WTC11 (cell line): Measurements from ENCODE around the gene FSTL1. TPM values are rescaled to one million over a fixed set of nuclear protein-coding genes. Genes with fewer than 3 reads are reported as not detected.
A peak's percentile ranks its signal among the peaks of the same experiment; 100 is the strongest.

Source experiments
- ATAC-seq: fragments of 200-7000 bp; cut with Tn5 transposase; 2 replicates; pipeline ENCODE4 v1.10.0; 2021; ENCODE audit warnings: mild to moderate bottlenecking, moderate library complexity
- CTCF ChIA-PET: fragments of 300-600 bp; sonication (Branson Sonifier 250); formaldehyde crosslinking; loops from one replicate; lab custom pipeline; 2021; ENCODE audit warnings: antibody characterized with exemption; lab: Charles Lee
- POLR2A ChIA-PET: fragments of 350-600 bp; sonication (Branson Sonifier 250); formaldehyde crosslinking; loops from one replicate; lab custom pipeline; 2021; ENCODE audit warnings: antibody characterized with exemption; lab: Charles Lee
- DNase-seq: peaks from one replicate; pipeline ENCODE4 v3.0.0; 2021; ENCODE audit warnings: low spot score
- H3K27ac Mint-ChIP-seq: 2 replicates; pipeline ENCODE4 v1.8.0; 2021; ENCODE audit warnings: mixed read lengths
- H3K27me3 Mint-ChIP-seq: 2 replicates; pipeline ENCODE4 v1.8.0; 2021; ENCODE audit warnings: low read depth, mild to moderate bottlenecking, moderate library complexity, mixed read lengths
- H3K36me3 Mint-ChIP-seq: 2 replicates; pipeline ENCODE4 v1.8.0; 2021; ENCODE audit warnings: mixed read lengths
- H3K4me1 Mint-ChIP-seq: 2 replicates; pipeline ENCODE4 v1.8.0; 2022; ENCODE audit warnings: mixed read lengths
- H3K4me3 Mint-ChIP-seq: 2 replicates; pipeline ENCODE4 v1.8.0; 2021; ENCODE audit warnings: mild to moderate bottlenecking, moderate library complexity, mixed read lengths
- H3K9me3 Mint-ChIP-seq: 2 replicates; pipeline ENCODE4 v1.8.0; 2021; ENCODE audit warnings: mixed read lengths
- CBFB ChIP-seq: sonication (generic); formaldehyde crosslinking; IDR thresholded peaks from 2 replicates; pipeline ENCODE4 v1.8.1; 2022; ENCODE audit warnings: mild to moderate bottlenecking, low read depth, missing genetic modification reagents
- ELF4 ChIP-seq: sonication (generic); formaldehyde crosslinking; IDR thresholded peaks from 2 replicates; pipeline ENCODE4 v1.8.1; 2022; ENCODE audit warnings: low read depth, mild to moderate bottlenecking, moderate library complexity, missing genetic modification reagents
- HMGA2 ChIP-seq: fragments of 250-450 bp; sonication (Bioruptor Pico); IDR thresholded peaks from 2 replicates; pipeline ENCODE4 v1.4.0; 2021; ENCODE audit warnings: mild to moderate bottlenecking, moderate library complexity
- IRF1 ChIP-seq: sonication (generic); formaldehyde crosslinking; IDR thresholded peaks from 2 replicates; pipeline ENCODE4 v1.8.0; 2023; ENCODE audit warnings: missing genetic modification reagents
- KAT7 ChIP-seq: sonication (generic); formaldehyde crosslinking; IDR thresholded peaks from 2 replicates; pipeline ENCODE4 v1.8.1; 2023; ENCODE audit warnings: missing genetic modification reagents, mild to moderate bottlenecking, borderline replicate concordance
- MYBL2 ChIP-seq: sonication (generic); formaldehyde crosslinking; IDR thresholded peaks from 2 replicates; pipeline ENCODE4 v1.8.1; 2023; ENCODE audit warnings: mild to moderate bottlenecking, moderate library complexity, missing genetic modification reagents
- NFATC4 ChIP-seq: fragments of 250-450 bp; sonication (Bioruptor Pico); IDR thresholded peaks from 2 replicates; pipeline ENCODE4 v1.9.0; 2021; ENCODE audit warnings: mild to moderate bottlenecking
- NR2C2 ChIP-seq: sonication (generic); formaldehyde crosslinking; IDR thresholded peaks from 2 replicates; pipeline ENCODE4 v1.8.0; 2022; ENCODE audit warnings: mild to moderate bottlenecking, missing genetic modification reagents
- NR3C1 ChIP-seq: sonication (generic); formaldehyde crosslinking; conservative IDR thresholded peaks from 2 replicates; pipeline ENCODE4 v1.8.1; 2023; ENCODE audit warnings: low read depth, mild to moderate bottlenecking, missing genetic modification reagents
- PREB ChIP-seq: sonication (generic); formaldehyde crosslinking; IDR thresholded peaks from 2 replicates; pipeline ENCODE4 v1.8.1; 2022; ENCODE audit warnings: mild to moderate bottlenecking, missing genetic modification reagents, moderate library complexity, borderline replicate concordance
- USF2 ChIP-seq: sonication (generic); formaldehyde crosslinking; IDR thresholded peaks from 2 replicates; pipeline ENCODE4 v1.8.1; 2023; ENCODE audit warnings: mild to moderate bottlenecking, missing genetic modification reagents, moderate library complexity
- ZBTB21 ChIP-seq: sonication (generic); formaldehyde crosslinking; IDR thresholded peaks from 2 replicates; pipeline ENCODE4 v1.8.1; 2023; ENCODE audit warnings: mild to moderate bottlenecking, missing genetic modification reagents, borderline replicate concordance
- ZNF232 ChIP-seq: sonication (generic); formaldehyde crosslinking; IDR thresholded peaks from 2 replicates; pipeline ENCODE4 v1.8.0; 2022; ENCODE audit warnings: mild to moderate bottlenecking, missing genetic modification reagents
- ZNF423 ChIP-seq: fragments of 250-450 bp; sonication (Bioruptor Pico); IDR thresholded peaks from 2 replicates; pipeline ENCODE4 v2.1.2; 2022; ENCODE audit warnings: mild to moderate bottlenecking, moderate library complexity
- ZNF425 ChIP-seq: fragments of 250-450 bp; sonication (Bioruptor Pico); conservative IDR thresholded peaks from 2 replicates; pipeline ENCODE4 v1.9.0; 2021; ENCODE audit warnings: mild to moderate bottlenecking
- total RNA-seq: library from RNA; stranded (reverse); gene quantifications from 3 replicates; pipeline ENCODE4 v1.2.3, GENCODE V29; 2021
- TF ChIP-seq, protein P1 (sequence below): sonication (generic); formaldehyde crosslinking; IDR thresholded peaks from 2 replicates; pipeline ENCODE4 v1.8.1; 2023; ENCODE audit warnings: mild to moderate bottlenecking, missing genetic modification reagents, borderline replicate concordance
- TF ChIP-seq, protein P2 (sequence below): sonication (generic); formaldehyde crosslinking; IDR thresholded peaks from 2 replicates; pipeline ENCODE4 v1.8.1; 2023; ENCODE audit warnings: mild to moderate bottlenecking, moderate library complexity, missing genetic modification reagents
- TF ChIP-seq, protein P3 (sequence below): sonication (generic); formaldehyde crosslinking; IDR thresholded peaks from 2 replicates; pipeline ENCODE4 v1.8.1; 2022; ENCODE audit warnings: low read depth, missing genetic modification reagents, borderline replicate concordance
- TF ChIP-seq, protein P4 (sequence below): sonication (generic); formaldehyde crosslinking; conservative IDR thresholded peaks from 2 replicates; pipeline ENCODE4 v1.8.1; 2022; ENCODE audit warnings: mild to moderate bottlenecking, missing genetic modification reagents

Gene FSTL1
- total RNA-seq, 1 experiment from 2014 or later: 271 TPM

- ChIA-PET POLR2A (interaction anchor here (2.5 kb wide), 1 partner anchor 18 kb away, joined by 15 read pairs; the partner anchor contains the start of gene FSTL1), CTCF (interaction anchor here (1.1 to 1.4 kb wide), 2 partner anchors 51 to 90 kb away, joined by 4 to 7 read pairs; no protein-coding TSS in a partner anchor)
- H3K27ac Mint-ChIP-seq: peak overlapping the region; percentile 77
Measured at GRCh38 chr3:120468635-120469295, 18.0 kb upstream of the FSTL1 start.

More at GRCh38 chr3:120468635-120469295, 18.0 kb upstream of the FSTL1 start:
- H3K9me3 Mint-ChIP-seq: peaks cover 25% of the 10 kb centered on the region
- ATAC-seq (peak; percentile 20; the same call in 1 of the 2 replicates), DNase-seq (no peak)
- H3K27me3 Mint-ChIP-seq: no peaks in the 10 kb centered on the region; the same call in 1 of the 2 replicates
- H3K4me3 Mint-ChIP-seq: no peak overlapping the region
- TF ChIP-seq PREB (CRISPR knock-in tag) (no peak), NR3C1 (no peak), CBFB (CRISPR knock-in tag) (no peak), IRF1 (CRISPR knock-in tag) (no peak), NR2C2 (CRISPR knock-in tag) (no peak), KAT7 (CRISPR knock-in tag) (no peak), ELF4 (CRISPR knock-in tag) (no peak), HMGA2 (no peak), MYBL2 (CRISPR knock-in tag) (no peak), NFATC4 (CRISPR knock-in tag) (no peak), ZBTB21 (CRISPR knock-in tag) (no peak), USF2 (no peak), ZNF232 (CRISPR knock-in tag) (no peak), ZNF425 (no peak), ZNF423 (CRISPR knock-in tag) (no peak)
- TF ChIP-seq, protein P1, sequence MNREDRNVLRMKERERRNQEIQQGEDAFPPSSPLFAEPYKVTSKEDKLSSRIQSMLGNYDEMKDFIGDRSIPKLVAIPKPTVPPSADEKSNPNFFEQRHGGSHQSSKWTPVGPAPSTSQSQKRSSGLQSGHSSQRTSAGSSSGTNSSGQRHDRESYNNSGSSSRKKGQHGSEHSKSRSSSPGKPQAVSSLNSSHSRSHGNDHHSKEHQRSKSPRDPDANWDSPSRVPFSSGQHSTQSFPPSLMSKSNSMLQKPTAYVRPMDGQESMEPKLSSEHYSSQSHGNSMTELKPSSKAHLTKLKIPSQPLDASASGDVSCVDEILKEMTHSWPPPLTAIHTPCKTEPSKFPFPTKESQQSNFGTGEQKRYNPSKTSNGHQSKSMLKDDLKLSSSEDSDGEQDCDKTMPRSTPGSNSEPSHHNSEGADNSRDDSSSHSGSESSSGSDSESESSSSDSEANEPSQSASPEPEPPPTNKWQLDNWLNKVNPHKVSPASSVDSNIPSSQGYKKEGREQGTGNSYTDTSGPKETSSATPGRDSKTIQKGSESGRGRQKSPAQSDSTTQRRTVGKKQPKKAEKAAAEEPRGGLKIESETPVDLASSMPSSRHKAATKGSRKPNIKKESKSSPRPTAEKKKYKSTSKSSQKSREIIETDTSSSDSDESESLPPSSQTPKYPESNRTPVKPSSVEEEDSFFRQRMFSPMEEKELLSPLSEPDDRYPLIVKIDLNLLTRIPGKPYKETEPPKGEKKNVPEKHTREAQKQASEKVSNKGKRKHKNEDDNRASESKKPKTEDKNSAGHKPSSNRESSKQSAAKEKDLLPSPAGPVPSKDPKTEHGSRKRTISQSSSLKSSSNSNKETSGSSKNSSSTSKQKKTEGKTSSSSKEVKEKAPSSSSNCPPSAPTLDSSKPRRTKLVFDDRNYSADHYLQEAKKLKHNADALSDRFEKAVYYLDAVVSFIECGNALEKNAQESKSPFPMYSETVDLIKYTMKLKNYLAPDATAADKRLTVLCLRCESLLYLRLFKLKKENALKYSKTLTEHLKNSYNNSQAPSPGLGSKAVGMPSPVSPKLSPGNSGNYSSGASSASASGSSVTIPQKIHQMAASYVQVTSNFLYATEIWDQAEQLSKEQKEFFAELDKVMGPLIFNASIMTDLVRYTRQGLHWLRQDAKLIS (CRISPR knock-in tag): no peak
- TF ChIP-seq, protein P2, sequence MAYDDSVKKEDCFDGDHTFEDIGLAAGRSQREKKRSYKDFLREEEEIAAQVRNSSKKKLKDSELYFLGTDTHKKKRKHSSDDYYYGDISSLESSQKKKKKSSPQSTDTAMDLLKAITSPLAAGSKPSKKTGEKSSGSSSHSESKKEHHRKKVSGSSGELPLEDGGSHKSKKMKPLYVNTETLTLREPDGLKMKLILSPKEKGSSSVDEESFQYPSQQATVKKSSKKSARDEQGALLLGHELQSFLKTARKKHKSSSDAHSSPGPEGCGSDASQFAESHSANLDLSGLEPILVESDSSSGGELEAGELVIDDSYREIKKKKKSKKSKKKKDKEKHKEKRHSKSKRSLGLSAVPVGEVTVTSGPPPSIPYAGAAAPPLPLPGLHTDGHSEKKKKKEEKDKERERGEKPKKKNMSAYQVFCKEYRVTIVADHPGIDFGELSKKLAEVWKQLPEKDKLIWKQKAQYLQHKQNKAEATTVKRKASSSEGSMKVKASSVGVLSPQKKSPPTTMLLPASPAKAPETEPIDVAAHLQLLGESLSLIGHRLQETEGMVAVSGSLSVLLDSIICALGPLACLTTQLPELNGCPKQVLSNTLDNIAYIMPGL (CRISPR knock-in tag): no peak
- TF ChIP-seq, protein P3, sequence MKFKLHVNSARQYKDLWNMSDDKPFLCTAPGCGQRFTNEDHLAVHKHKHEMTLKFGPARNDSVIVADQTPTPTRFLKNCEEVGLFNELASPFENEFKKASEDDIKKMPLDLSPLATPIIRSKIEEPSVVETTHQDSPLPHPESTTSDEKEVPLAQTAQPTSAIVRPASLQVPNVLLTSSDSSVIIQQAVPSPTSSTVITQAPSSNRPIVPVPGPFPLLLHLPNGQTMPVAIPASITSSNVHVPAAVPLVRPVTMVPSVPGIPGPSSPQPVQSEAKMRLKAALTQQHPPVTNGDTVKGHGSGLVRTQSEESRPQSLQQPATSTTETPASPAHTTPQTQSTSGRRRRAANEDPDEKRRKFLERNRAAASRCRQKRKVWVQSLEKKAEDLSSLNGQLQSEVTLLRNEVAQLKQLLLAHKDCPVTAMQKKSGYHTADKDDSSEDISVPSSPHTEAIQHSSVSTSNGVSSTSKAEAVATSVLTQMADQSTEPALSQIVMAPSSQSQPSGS: no peak
- TF ChIP-seq, protein P4, sequence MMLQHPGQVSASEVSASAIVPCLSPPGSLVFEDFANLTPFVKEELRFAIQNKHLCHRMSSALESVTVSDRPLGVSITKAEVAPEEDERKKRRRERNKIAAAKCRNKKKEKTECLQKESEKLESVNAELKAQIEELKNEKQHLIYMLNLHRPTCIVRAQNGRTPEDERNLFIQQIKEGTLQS (CRISPR knock-in tag): no peak
- TF ChIP-seq, all 79 proteins: peak for 0
- peaks cover 40% of the 10 kb centered on the region for H3K4me1 Mint-ChIP-seq
- peaks cover 14% of the 10 kb centered on the region for H3K36me3 Mint-ChIP-seq
